Heart left ventricle (tissue), 13 donors: ENCODE measurements around the gene UBE4A.

ENCODE experiments used
- POLR2A ChIP-seq, 2 donors: fragments of 450-650 bp; IDR thresholded peaks; one replicate each; pipeline ENCODE4 v1.6.1; 2017; ENCODE audit warnings: antibody characterized with exemption in 2 of 2, mild to moderate bottlenecking in 2 of 2, moderate library complexity in 2 of 2
- TF ChIP-seq, protein P1 (sequence below), 12 donors: fragments of 200-600 bp; sonication (generic) in 4 of 12; IDR thresholded peaks; one replicate each; pipeline versions ENCODE4 v1.5.0 to v1.8.0; 2018 to 2022; ENCODE audit warnings: antibody characterized with exemption in 12 of 12, mild to moderate bottlenecking in 5 of 12
- donor health status: ischemic (EF 13 %, LVEDD 7.1; RV severe dilation, severe dysfunction).
- donor health status: DM: no; HTN: yes; CAD: no.
- donor health status: DM: no; HTN: no; CAD: no.
- donor health status: ischemic (EF 25% LVEDD 6.9; RV normal size, moderate dysfunction).
- donor health status: ischemic (EF 25% LVEDD 5.7; RV mildly dilated, moderate dysfunction).
- donor health status: ischemic (EF 35%, LVEDD 5.7; RV mildly dilated, moderate dysfunction).
- donor health status: nonischemic (EF 11% LVEDD 7.7; RV severe dilation, severe dysfunction).
- donor health status: DM: yes; HTN: yes; CAD: no.
- donor health status: PGD.
- donor health status: ischemic (EF 29% LVEDD 5.4; RV normal size, mild dysfunction).
- donor health status: nonischemic (EF 23%, LVEDD 6.1; RV moderate dilation, normal function).

- TF ChIP-seq, protein P1, sequence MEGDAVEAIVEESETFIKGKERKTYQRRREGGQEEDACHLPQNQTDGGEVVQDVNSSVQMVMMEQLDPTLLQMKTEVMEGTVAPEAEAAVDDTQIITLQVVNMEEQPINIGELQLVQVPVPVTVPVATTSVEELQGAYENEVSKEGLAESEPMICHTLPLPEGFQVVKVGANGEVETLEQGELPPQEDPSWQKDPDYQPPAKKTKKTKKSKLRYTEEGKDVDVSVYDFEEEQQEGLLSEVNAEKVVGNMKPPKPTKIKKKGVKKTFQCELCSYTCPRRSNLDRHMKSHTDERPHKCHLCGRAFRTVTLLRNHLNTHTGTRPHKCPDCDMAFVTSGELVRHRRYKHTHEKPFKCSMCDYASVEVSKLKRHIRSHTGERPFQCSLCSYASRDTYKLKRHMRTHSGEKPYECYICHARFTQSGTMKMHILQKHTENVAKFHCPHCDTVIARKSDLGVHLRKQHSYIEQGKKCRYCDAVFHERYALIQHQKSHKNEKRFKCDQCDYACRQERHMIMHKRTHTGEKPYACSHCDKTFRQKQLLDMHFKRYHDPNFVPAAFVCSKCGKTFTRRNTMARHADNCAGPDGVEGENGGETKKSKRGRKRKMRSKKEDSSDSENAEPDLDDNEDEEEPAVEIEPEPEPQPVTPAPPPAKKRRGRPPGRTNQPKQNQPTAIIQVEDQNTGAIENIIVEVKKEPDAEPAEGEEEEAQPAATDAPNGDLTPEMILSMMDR (IDR thresholded peaks at IDR 0.05), result no peak
- TF ChIP-seq POLR2A (IDR thresholded peaks at IDR 0.05), result no peak
Measured at GRCh38 chr11:118401880-118402590, 42.6 kb downstream of the UBE4A start.
